Hematopoietic multipotent progenitor cell treated with erythropoietin and hydrocortisone succinate and interleukin-3 and kit ligand, for 17 days (in vitro differentiated cells): ENCODE measurements around the gene SLC14A1.

Source experiments
- DNase-seq: peaks from one replicate; pipeline ENCODE4 v3.0.0-alpha.2; 2015; ENCODE audit warnings: low spot score

The SLC14A1 gene

DNA sequence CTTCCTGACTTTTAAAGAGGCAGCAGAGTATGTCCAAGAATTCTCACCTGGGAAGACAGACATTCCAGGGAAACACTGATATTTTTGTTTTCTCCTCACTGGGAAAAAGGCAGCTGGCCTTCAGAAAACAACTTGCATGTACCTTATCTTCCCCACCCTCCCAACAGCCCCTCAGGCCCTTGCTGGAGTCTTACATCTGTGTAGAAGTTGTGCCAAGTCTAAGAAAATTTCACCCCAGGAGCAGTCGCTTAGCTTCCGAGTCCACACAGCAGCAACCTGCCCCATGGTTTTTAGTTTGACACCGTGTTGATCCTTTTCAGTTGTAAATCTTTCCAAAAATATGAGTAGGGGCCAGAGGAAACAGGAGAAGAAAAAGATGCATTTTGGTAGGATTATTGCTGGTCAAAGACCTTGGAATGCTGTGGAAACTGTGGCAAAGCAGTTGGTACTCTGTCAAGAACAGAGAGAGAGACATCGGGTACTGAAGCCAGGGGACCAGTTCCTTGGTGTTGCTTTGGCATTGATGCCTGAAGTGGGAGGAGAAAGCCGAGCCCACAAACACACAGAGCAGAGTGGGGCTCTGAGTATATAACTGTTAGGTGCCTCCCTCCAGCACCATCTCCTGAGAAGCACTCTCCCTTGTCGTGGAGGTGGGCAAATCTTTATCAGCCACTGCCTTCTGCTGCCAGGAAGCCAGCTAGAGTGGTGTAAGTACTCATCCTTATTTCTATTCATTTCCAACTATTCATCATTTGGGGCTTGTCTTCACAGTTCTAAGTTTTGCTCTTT is at the start of gene SLC14A1:
Gene SLC14A1, plus strand, starts transcription at position 615 of the 789 bp plus-strand sequence. CDS start 6,140 bp downstream, outside the sequence.
- DNase-seq, result peak; percentile 90

DNA sequence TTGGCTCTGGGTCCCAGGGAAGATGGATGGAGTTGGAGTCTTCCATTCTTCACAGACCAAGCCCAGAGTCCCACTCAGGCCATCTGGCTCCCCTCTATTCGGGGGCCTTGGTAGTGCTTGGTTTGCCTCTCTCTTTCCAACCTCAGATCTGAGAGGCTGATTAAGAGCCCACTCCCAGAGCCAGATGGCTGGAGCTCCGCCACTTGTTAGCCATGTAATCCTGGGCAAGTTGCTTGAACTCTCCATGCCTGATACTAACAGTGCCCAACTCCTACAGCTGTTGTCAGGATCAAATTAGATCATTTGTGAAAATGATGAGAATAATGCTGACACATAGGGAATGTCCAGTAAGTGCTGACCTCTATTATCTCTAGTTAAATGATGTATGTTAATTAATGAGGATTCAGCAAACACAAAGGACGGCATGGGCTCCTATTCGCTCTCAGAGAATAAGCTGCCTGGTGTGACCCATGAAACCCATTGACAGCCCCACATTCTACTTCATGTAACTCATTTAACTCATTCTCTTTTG is 46.6 kb upstream of the SLC14A1 start:
- no peak for DNase-seq

- no peak for DNase-seq
These were observed 45.5 kb upstream of the SLC14A1 start for GRCh38 chr18:45678441-45678840.

DNA sequence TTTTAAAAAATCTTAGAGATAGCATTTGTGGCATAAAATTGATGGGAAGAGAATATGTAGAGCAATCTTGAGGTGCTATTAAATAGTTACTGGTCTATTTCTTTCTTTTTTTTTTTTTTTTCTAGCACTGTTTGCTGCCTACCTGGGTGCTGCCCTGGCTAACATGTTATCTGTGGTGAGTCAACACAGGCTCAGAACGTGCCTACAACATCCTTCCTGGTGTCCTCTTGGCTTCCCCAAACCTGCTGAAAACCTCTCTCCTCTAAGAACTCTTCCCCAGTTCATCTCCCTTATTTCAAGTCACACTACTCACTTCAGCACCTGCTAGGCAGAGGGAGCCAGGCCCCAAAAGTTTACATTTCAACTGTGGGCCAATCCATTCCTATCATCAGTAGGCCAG is 45.1 kb upstream of the SLC14A1 start:
- no peak for DNase-seq

GRCh38 chr18:45680066-45680690 is 43.8 kb upstream of the SLC14A1 start:
- no peak for DNase-seq

- no peak for DNase-seq
These were observed 41.8 kb upstream of the SLC14A1 start for GRCh38 chr18:45682181-45682580.

DNA sequence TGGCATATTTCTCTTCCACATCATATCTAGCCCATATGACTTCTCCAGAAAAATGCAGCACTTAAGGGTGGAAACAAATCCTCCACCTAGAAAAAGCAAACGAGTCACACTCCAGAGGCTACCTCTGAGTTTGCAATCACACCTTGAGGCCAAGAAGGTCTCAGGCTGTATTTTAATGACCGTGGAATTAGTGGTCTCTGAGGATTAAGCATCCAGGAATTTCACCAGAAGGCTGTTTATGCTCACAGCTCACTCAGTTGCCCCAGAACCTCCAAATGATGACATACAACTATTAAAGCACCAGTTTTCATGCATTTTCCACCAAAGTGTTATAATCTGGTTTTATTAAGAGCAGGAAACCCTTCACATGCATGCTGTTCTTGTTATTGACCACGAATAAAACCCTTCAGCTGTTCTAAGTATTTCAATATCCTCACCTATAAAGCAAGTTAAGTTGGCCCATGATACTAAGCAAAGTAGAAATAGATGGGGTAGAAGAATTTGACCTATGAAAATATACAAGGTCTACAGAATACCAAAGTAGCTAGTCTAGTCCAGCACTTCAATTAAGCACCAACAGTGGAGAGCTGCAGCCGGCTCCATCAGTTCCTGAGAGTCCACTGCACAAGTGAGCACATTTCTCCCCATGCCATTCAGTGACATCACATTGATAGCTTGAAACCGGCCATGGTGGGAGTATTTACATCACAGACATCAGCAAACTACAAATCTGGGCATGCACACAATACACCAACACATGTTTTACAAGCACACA is 39.5 kb upstream of the SLC14A1 start:
- no peak for DNase-seq

DNA sequence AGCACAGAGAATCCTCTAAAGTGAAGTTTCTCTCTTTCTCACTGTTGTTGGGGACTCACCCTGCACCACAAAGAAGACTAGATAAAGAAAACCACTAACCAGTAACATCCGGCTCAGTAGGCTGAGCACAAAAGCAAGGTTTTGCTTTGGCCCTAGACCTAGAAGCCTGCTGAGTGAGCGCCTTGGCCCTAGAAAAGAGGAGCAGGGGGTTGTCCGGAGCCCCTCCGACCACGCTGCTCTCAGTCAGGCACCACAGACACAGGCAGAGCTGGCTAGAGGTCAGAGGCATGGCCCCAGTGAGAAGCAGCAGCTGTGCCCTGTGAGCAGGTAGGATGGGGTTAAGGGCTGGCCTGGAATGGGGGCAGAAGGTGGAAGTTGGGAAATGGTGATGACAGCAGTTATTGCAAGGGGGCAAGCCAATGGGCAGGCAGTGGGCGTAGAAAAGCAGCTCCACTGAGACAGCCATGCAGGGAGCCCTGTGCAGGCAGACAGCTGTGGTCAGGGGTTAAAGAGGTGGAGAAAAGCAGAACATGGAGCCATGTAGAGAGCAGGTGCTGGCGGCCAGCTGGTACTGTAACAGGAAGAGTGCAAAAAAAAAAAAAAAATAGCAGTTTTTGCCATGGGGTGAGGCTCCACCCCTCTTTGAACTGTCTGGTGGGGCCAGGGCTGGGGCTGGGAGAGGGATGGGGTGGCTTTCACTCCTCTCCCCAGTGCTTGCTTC is 36.9 kb upstream of the SLC14A1 start:
- no peak for DNase-seq

DNA sequence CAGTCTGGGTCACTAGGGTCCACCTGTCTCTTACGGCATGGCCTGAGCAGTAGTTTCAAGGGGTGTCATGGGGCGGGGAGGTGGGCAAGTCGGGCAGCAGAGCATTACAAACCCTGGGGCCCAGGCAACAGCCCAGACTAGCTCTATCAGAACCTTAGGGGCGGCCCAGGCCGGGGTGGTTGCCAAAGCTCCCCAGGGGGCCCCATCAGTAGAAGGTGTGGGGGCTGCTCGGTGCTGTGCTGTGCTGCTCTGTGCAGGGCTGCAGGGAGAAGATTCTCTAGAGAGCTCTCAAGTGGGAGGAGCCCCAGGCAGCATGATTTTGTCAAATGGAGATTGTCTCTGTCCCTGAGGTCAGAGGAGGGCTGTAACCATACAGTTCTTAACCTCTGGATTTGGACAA is 36.4 kb upstream of the SLC14A1 start:
- peak; percentile 43 for DNase-seq

- no peak for DNase-seq
These were observed 35.9 kb upstream of the SLC14A1 start for GRCh38 chr18:45688113-45688512.

DNA sequence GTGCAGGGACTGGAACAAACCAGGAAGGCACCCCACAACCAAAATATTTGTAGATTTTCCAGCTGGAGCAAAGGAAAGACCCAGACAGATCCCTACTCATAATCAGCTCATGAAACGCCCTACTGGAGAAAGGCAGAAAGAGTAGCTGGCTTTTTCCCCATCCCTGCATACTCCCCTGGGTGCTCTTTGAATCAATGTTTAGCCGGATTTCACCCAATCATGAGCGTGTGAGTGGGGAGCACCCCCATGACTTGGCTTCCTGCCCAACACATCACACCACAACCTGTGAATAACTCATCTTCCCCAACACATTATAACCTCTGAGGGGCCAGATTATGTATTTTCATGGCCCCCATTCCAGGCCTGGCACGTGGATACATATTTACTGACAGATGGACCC is 35.1 kb upstream of the SLC14A1 start:
- no peak for DNase-seq

DNA sequence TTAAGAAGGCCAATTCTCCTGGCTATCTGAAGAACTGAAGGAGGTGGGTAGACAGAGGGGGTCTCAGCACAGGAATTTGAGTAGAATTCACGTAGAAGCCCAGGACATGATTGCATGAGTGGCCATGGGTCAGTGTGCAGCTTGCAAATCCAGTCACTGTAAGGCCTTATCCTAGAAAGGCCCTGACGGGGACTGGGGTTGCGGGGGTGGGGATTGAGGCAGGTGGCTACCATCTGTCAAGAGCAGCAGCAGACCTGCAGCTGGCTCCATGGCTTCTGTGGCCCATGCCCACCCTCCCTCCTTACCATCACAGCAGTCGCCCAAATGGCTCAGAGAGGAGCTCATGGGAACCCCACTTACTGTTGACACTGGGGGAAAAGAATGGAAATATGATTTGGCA is 34.6 kb upstream of the SLC14A1 start:
- no peak for DNase-seq

GRCh38 chr18:45690975-45691815 is 32.8 kb upstream of the SLC14A1 start:
- DNase-seq, result peak; percentile 91

GRCh38 chr18:45691816-45692179 is 32.2 kb upstream of the SLC14A1 start:
- no peak for DNase-seq

- DNase-seq, result no peak
These were observed 21.2 kb upstream of the SLC14A1 start for GRCh38 chr18:45702708-45703265.

GRCh38 chr18:45708831-45709230 is 15.2 kb upstream of the SLC14A1 start:
- DNase-seq, result no peak

- DNase-seq, result no peak
These were observed 11.9 kb upstream of the SLC14A1 start for GRCh38 chr18:45712061-45712460.

DNA sequence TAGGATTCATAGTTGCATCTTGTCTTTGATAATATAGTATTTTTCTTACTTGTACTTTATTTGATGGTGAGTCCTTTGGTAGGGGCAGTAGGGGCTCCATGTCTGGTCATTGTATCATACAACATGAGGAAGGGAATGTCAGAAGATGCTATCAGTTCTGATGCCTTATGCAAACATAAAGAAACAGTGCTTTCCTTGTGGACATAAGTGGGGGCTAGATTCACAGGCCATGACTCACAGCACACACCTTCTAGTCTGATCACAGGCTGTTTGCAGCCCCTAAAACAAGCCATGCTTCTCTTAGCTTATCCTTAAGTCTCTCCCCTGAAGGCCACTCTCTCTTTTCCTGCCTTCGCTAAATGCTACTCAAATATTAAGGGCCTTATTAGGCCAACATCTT is 10.7 kb upstream of the SLC14A1 start:
- no peak for DNase-seq

GRCh38 chr18:45715212-45715780 is 8.7 kb upstream of the SLC14A1 start:
- no peak for DNase-seq

GRCh38 chr18:45719106-45719505 is 4.9 kb upstream of the SLC14A1 start:
- no peak for DNase-seq
